Measurements from ENCODE around the gene LCE2A. TPM values are rescaled to one million over a fixed set of nuclear protein-coding genes. Genes with fewer than 3 reads are reported as not detected.

LCE2A gene
- 0.33 TPM in 1 of 2 replicates, not detected in the other for total RNA-seq
- 0.91 and 8.1 TPM in 2 replicates for polyA plus RNA-seq
- 4.5 and 37.0 TPM in 2 replicates for polyA plus RNA-seq (2012)
- 2.9 and 10.2 TPM in 2 replicates for polyA minus RNA-seq (ENCODE audit: low replicate concordance)

DNA sequence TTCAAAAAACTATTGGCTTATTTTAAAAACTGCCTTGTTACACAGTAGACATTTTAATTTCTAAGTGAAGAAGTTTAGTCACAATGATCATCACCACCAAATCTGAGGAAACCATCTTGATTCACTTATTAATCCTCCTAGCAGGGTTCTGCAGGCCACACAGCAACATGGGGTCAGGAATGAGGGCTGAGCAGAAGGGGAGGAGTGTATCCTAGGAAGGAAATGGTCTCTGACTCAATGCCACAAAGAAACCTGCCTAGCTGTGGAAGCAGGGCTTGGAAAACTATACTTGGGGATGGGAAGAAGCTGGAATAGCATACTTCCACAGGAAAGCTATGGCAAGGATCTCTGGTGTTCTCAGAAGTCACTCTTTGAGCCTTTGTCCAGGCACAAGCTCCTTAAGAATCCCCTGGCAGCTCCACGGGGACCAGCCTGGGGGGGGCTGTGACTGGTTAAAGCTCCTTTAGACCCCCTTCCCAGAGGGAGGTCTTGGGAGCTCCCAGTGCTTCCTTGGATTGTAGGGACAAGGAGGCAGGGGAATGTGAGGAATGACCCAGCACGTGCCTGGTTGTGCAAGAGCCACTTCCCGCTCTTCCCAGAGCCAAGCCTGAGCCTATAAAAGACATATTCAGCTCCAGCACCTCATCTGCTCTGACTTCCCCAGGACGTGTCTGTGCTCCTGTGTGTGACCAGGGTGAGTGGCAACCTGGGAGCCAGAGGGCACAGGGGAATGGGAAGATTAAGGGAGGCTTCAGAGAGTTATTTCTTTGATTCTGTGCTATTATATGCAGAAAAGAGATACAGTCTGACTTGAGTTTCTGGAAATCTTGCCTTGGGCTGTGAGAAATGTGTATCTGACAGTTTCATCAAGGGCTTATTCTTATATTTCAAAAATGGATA, at the start of gene LCE2A:
Gene LCE2A, plus strand, starts transcription at position 645 of the 900 bp plus-strand sequence. CDS start 557 bp downstream, outside the sequence.
- H3K4me3 ChIP-seq (replicated peaks in 1 of 4; ENCODE audit: control extremely low read depth in 1 of 4, insufficient read depth in 1 of 4, low read depth in 3 of 4, low read length in 4 of 4) = no peak within 1 kb of the TSS
- H3K9ac ChIP-seq (ENCODE audit: insufficient read depth, low read length) = no peak within 1 kb of the TSS
- no peak for TF ChIP-seq EZH2 (IDR thresholded peaks at IDR 0.05; ENCODE audit: low read length, missing control alignments)
- TF ChIP-seq, protein P1, sequence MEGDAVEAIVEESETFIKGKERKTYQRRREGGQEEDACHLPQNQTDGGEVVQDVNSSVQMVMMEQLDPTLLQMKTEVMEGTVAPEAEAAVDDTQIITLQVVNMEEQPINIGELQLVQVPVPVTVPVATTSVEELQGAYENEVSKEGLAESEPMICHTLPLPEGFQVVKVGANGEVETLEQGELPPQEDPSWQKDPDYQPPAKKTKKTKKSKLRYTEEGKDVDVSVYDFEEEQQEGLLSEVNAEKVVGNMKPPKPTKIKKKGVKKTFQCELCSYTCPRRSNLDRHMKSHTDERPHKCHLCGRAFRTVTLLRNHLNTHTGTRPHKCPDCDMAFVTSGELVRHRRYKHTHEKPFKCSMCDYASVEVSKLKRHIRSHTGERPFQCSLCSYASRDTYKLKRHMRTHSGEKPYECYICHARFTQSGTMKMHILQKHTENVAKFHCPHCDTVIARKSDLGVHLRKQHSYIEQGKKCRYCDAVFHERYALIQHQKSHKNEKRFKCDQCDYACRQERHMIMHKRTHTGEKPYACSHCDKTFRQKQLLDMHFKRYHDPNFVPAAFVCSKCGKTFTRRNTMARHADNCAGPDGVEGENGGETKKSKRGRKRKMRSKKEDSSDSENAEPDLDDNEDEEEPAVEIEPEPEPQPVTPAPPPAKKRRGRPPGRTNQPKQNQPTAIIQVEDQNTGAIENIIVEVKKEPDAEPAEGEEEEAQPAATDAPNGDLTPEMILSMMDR (conservative IDR thresholded peaks at IDR 0.05 in 1 of 2, IDR thresholded peaks at IDR 0.05 in 1 of 2; ENCODE audit: low read depth in 1 of 2, low read length in 2 of 2) = no peak
- peaks cover 7% of the 10 kb centered on the region for H3K4me1 ChIP-seq (ENCODE audit: control insufficient read depth, extremely low read depth, insufficient read depth, low read length)
- H3K27ac ChIP-seq (ENCODE audit: insufficient read depth, low read length) = no peak within 1 kb of the TSS
- H4K20me1 ChIP-seq (ENCODE audit: control insufficient read depth, extremely low read depth, insufficient read depth, low read length) = no peaks in the 10 kb centered on the region
- no peak within 1 kb of the TSS for H2AFZ ChIP-seq (ENCODE audit: low read length)
- no peak within 1 kb of the TSS for H3K4me2 ChIP-seq (ENCODE audit: extremely low read depth, insufficient read depth, low read length)
- H3K79me2 ChIP-seq (ENCODE audit: control insufficient read depth, insufficient read depth, low read length) = no peaks in the 10 kb centered on the region
- no peaks in the 10 kb centered on the region for H3K9me3 ChIP-seq (ENCODE audit: control insufficient read depth, insufficient read depth, low read depth, low read length)
- no peaks in the 10 kb centered on the region for H3K36me3 ChIP-seq (ENCODE audit: control insufficient read depth, insufficient read depth, low read length)
- H3K27me3 ChIP-seq (ENCODE audit: control insufficient read depth, insufficient read depth, low read length) = no peaks in the 10 kb centered on the region
- DNase-seq (ENCODE audit: low read depth in 2 of 2) = no peak

DNA sequence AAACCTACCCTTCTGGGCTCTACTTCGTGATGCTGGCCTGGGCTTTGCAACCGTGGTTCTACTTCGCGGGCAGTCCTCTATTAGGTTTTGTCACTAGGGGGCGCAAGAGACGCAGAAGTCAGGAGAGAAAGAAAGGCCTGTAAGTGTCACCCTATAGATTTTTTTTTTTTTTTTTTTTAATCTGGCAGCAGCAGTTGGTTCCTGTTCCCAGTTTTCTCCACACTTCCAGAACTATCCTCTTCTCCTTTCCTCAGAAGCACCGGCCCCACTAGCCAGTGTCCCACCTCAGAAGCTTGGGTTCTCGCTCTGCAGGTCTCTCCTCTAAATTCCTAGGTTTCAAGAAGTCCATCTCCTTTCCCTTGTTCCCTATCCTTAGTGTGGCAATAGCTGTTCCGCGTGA, 44.0 kb upstream of the LCE2A start:
- TF ChIP-seq EZH2 (IDR thresholded peaks at IDR 0.05; ENCODE audit: low read length, missing control alignments) = no peak
- TF ChIP-seq, protein P1 (conservative IDR thresholded peaks at IDR 0.05 in 1 of 2, IDR thresholded peaks at IDR 0.05 in 1 of 2; ENCODE audit: low read depth in 1 of 2, low read length in 2 of 2) = peak; percentile 76 to 87
- no peak overlapping the region for H3K4me3 ChIP-seq (replicated peaks in 1 of 4; ENCODE audit: control extremely low read depth in 1 of 4, insufficient read depth in 1 of 4, low read depth in 3 of 4, low read length in 4 of 4)
- DNase-seq (ENCODE audit: low read depth in 2 of 2) = peak; percentile 10 to 64
- H3K27ac ChIP-seq (ENCODE audit: insufficient read depth, low read length) = no peak overlapping the region
- no peaks in the 10 kb centered on the region for H4K20me1 ChIP-seq (ENCODE audit: control insufficient read depth, extremely low read depth, insufficient read depth, low read length)
- no peaks in the 10 kb centered on the region for H3K9me3 ChIP-seq (ENCODE audit: control insufficient read depth, insufficient read depth, low read depth, low read length)
- no peaks in the 10 kb centered on the region for H3K79me2 ChIP-seq (ENCODE audit: control insufficient read depth, insufficient read depth, low read length)
- H2AFZ ChIP-seq (ENCODE audit: low read length) = peak overlapping the region; percentile 53
- no peaks in the 10 kb centered on the region for H3K27me3 ChIP-seq (ENCODE audit: control insufficient read depth, insufficient read depth, low read length)
- H3K4me1 ChIP-seq (ENCODE audit: control insufficient read depth, extremely low read depth, insufficient read depth, low read length) = no peaks in the 10 kb centered on the region
- H3K9ac ChIP-seq (ENCODE audit: insufficient read depth, low read length) = no peak overlapping the region
- H3K36me3 ChIP-seq (ENCODE audit: control insufficient read depth, insufficient read depth, low read length) = no peaks in the 10 kb centered on the region
- H3K4me2 ChIP-seq (ENCODE audit: extremely low read depth, insufficient read depth, low read length) = no peak overlapping the region

- Histone ChIP-seq H3K27me3 (ENCODE audit: control insufficient read depth, insufficient read depth, low read length) (no peaks in the 10 kb centered on the region), H3K27ac (ENCODE audit: insufficient read depth, low read length) (no peak overlapping the region), H3K4me2 (ENCODE audit: extremely low read depth, insufficient read depth, low read length) (no peak overlapping the region), H2AFZ (ENCODE audit: low read length) (no peak overlapping the region), H3K79me2 (ENCODE audit: control insufficient read depth, insufficient read depth, low read length) (no peaks in the 10 kb centered on the region), H3K36me3 (ENCODE audit: control insufficient read depth, insufficient read depth, low read length) (no peaks in the 10 kb centered on the region), H3K4me1 (ENCODE audit: control insufficient read depth, extremely low read depth, insufficient read depth, low read length) (no peaks in the 10 kb centered on the region), H4K20me1 (ENCODE audit: control insufficient read depth, extremely low read depth, insufficient read depth, low read length) (no peaks in the 10 kb centered on the region), H3K9ac (ENCODE audit: insufficient read depth, low read length) (no peak overlapping the region), H3K4me3 (replicated peaks in 1 of 4; ENCODE audit: control extremely low read depth in 1 of 4, insufficient read depth in 1 of 4, low read depth in 3 of 4, low read length in 4 of 4) (no peak overlapping the region), H3K9me3 (ENCODE audit: control insufficient read depth, insufficient read depth, low read depth, low read length) (no peaks in the 10 kb centered on the region)
- TF ChIP-seq, protein P1 (conservative IDR thresholded peaks at IDR 0.05 in 1 of 2, IDR thresholded peaks at IDR 0.05 in 1 of 2; ENCODE audit: low read depth in 1 of 2, low read length in 2 of 2) = no peak
- DNase-seq (ENCODE audit: low read depth in 2 of 2) = no peak
Observed at GRCh38 chr1:152656459-152656858, 41.7 kb upstream of the LCE2A start.

Data from fibroblast of lung (primary cell).